ENCODE results near the gene SEMA7A.
"Not testable (repeated sequence)": the region's sequence is repeated elsewhere in the genome, so short reads cannot be mapped to it uniquely, and the experiment has no call there.

SEMA7A gene, protein sequence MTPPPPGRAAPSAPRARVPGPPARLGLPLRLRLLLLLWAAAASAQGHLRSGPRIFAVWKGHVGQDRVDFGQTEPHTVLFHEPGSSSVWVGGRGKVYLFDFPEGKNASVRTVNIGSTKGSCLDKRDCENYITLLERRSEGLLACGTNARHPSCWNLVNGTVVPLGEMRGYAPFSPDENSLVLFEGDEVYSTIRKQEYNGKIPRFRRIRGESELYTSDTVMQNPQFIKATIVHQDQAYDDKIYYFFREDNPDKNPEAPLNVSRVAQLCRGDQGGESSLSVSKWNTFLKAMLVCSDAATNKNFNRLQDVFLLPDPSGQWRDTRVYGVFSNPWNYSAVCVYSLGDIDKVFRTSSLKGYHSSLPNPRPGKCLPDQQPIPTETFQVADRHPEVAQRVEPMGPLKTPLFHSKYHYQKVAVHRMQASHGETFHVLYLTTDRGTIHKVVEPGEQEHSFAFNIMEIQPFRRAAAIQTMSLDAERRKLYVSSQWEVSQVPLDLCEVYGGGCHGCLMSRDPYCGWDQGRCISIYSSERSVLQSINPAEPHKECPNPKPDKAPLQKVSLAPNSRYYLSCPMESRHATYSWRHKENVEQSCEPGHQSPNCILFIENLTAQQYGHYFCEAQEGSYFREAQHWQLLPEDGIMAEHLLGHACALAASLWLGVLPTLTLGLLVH

GRCh38 chr15:74433592-74434262 lies at the start of gene SEMA7A:
SEMA7A (minus strand) TSS chr15:74433958; CDS start chr15:74433918, 40 bp downstream.
- DNase-seq (ENCODE audit: low read depth in 4 of 4, low spot score in 1 of 4), result peak; percentile 28 to 79 (median 65)

DNA sequence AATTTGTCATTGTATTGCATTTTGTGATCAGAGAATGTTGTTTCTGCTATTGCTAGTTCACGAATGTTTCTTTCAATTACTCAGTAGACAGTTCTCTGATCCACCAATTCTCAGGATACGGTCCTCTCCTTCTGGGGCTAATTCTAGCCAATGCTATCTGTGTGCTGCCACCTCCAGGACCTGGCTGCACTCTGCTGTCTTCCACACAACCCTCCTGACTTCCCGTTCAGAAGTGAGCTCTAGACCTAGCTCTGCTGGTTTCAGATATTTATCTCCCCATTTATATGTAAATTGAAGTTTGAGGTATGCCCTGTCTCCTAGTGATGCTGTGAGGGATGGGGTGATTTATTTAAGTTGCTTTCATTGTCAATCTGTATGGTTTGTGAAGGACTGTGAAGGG lies 48.9 kb upstream of the SEMA7A start:
- no peak for DNase-seq (ENCODE audit: low read depth in 4 of 4, low spot score in 1 of 4)

GRCh38 chr15:74480364-74480763 lies 46.6 kb upstream of the SEMA7A start:
- not testable (repeated sequence) for DNase-seq (ENCODE audit: low read depth in 4 of 4, low spot score in 1 of 4)

DNA sequence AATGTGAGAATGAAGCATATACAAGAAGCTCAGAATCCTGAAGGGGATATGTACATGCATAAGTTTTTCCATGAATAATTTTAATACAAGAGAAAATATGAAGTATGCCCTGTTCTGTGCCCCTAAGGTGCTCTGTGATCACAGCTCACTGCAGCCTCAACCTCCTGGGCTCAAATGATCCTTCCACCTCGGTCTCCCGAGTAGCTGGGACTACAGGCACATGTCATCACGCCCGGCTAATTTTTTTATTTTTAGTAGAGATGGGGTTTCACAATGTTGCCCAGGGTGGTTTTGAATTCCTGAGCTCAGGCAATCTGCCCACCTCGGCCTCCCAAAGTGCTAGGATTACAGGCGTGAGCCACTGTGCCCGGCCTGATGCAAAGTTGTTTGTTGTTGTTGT lies 37.9 kb upstream of the SEMA7A start:
- not testable (repeated sequence) for DNase-seq (ENCODE audit: low read depth in 4 of 4, low spot score in 1 of 4)

DNA sequence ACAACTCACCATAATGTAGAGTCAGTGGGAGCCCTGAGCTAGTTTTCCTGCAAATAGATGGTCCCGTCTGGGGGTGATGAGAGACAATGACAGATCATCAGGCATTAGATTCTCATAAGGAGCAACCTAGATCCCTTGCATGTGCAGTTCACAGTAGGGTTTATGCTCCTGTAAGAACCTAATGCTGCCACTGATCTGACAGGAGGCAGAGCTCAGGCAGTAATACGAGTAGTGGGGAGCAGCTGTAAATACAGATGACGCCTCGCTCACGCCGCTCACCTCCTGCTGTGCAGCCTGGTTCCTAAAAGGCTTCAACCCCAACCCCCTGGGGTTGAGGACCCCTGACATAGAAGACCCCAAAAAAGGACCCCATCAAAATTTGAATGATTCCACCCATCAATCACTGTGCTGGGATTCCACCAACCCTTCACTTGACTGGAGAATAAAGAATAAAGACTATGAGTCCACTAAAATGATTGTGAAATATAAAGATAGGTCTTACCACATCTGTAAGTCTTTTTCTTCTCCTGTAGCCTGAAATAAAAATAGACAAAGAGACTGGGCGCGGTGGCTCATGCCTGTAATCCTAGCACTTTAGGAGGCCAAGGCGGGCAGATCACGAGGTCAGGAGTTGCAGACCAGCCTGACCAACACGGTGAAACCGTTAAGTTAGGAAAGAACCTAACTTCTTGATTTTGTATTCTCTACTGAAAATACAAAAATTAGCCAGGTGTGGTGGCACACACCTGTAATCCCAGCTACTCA lies 37.1 kb upstream of the SEMA7A start:
- DNase-seq (ENCODE audit: low read depth in 4 of 4, low spot score in 1 of 4), result no peak

DNA sequence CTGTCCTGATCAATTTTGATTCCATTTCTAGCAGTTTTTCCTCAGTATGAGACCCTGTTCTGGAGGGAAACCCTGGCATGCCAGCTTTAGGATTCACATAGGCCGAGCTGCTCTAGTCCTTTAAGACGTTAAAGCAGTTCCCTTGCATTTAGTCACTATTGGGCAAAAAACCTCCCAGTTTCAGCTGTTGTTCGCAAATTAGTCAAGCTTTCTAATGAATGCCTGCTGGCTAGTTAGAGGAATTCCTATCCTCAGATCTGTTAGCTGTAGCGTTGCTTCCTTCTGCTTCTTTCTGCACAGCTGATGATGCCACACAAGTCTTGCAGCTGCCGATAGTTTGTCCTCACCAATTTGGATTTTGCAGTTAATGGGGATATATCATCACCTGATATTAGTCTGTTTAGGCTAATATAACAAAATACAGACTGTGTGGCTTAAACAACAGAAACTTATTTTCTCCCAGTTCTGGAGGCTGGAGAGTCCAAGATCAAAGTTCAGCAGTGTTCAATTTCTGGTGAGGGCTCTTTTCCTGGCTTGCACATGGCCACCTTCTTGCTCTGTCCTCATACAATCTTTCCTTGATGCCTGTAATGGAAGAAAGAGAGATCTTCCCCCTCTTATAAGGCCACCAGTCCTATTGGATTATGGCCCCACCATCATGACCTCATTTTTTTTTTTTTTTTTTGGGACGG lies 34.7 kb upstream of the SEMA7A start:
- DNase-seq (ENCODE audit: low read depth in 4 of 4, low spot score in 1 of 4), result no peak

GRCh38 chr15:74466570-74466969 lies 32.8 kb upstream of the SEMA7A start:
- DNase-seq (ENCODE audit: low read depth in 4 of 4, low spot score in 1 of 4), result no peak

DNA sequence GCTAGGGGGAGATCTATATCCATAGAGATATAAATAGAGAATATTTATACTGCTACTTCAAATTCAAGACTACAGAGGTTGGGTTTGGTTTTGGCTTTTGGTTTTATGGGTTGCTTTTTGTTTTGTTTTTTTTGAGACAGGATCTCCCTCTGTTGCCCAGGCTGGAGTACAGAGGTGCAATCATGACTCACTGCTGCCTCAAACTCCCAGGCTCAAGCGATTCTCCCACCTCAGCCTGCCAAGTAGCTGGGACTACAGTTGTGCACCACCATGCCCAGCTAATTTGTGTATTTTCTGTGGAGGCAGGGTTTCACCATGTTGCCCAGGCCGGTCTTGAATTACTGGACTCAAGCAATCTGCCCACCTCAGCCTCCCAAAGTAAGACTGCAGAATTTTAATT lies 31.1 kb upstream of the SEMA7A start:
- no peak for DNase-seq (ENCODE audit: low read depth in 4 of 4, low spot score in 1 of 4)

GRCh38 chr15:74464216-74464615 lies 30.5 kb upstream of the SEMA7A start:
- no peak for DNase-seq (ENCODE audit: low read depth in 4 of 4, low spot score in 1 of 4)

- DNase-seq (ENCODE audit: low read depth in 4 of 4, low spot score in 1 of 4), result no peak
Measured at GRCh38 chr15:74463634-74464033, 29.9 kb upstream of the SEMA7A start.

- no peak for DNase-seq (ENCODE audit: low read depth in 4 of 4, low spot score in 1 of 4)
Measured at GRCh38 chr15:74461847-74462511, 28.2 kb upstream of the SEMA7A start.

GRCh38 chr15:74460871-74461846 lies 27.4 kb upstream of the SEMA7A start, which contains the start of gene UBL7:
UBL7 (minus strand) TSS chr15:74461160; CDS start chr15:74458867, 2,293 bp downstream.
- DNase-seq (ENCODE audit: low read depth in 4 of 4, low spot score in 1 of 4), result peak; percentile 85 to 97 (median 96)

DNA sequence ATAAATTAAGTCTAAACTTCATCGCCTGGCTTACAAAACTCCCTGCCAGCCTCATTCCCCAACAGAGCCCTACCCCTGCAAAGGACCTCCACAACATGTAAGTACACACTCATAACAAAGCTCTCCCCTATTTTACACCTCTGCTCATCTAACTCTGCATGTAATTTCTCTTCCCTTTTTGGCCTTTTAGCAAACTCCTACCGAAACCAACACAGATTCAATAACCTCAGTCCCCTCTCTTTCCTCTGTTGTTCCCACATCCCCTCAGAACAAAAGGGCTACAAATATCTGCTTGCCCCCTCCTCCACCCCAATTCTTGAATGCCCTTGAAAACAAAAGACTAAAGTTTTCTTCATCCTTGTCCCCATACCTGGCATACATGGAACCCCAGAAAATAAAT lies 26.5 kb upstream of the SEMA7A start:
- no peak for DNase-seq (ENCODE audit: low read depth in 4 of 4, low spot score in 1 of 4)

- DNase-seq (ENCODE audit: low read depth in 4 of 4, low spot score in 1 of 4), result not testable (repeated sequence)
Measured at GRCh38 chr15:74459798-74460197, 26.0 kb upstream of the SEMA7A start.

- no peak for DNase-seq (ENCODE audit: low read depth in 4 of 4, low spot score in 1 of 4)
Measured at GRCh38 chr15:74458473-74458872, 24.7 kb upstream of the SEMA7A start.

DNA sequence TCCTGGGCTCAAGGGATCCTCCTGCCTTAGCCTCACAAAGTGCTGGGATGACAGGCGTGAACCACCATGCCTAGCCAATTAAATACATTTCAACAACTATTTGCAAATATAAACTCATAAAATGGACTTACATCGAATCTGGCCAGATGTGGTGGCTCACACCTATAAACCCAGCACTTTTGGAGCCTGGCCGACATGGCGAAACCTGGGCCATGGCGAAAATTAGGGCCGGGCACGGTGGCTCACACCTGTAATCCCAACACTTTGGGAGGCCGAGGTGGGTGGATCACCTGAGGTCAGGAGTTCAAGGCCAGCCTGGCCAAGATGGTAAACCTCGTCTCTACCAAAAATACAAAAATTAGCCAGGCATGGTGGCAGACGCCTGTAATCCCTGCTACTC lies 23.3 kb upstream of the SEMA7A start:
- DNase-seq (ENCODE audit: low read depth in 4 of 4, low spot score in 1 of 4), result not testable (repeated sequence)

DNA sequence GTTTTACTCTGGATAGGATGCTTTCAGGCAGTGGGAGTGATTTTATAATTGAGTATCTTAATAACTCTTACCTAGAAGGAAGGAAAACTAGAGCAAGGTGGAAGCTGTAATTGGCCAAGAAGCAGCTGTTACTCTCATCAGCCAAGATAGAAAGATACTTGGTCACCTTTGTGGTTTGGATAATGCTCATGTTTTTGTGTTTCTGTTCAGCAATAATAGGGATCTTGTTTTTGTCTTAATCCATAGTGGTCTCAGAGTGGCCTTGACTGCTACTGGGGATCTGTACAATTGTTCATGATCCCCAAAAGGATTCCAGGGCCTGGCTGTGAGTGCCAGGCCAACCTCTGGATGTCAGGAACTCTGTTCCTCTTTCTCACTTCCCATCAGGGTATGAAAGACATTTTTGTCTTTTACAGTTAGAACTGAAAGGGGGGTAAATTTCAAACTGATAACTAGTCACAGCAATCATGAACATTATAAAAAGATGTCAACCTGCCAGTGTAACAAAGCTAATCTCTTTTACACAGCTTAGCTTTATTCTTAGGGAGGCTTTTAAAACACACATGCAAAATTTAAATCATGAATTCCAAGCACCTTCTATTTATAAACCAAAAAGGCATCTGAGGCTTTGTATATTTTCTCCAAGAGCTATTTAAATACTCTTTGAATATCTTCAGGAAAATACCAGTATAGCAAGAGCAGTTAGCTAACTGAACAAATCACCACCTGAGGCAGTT lies 21.2 kb upstream of the SEMA7A start:
- no peak for DNase-seq (ENCODE audit: low read depth in 4 of 4, low spot score in 1 of 4)
